ENCODE data around the gene SAMM50.

Gene SAMM50

DNA sequence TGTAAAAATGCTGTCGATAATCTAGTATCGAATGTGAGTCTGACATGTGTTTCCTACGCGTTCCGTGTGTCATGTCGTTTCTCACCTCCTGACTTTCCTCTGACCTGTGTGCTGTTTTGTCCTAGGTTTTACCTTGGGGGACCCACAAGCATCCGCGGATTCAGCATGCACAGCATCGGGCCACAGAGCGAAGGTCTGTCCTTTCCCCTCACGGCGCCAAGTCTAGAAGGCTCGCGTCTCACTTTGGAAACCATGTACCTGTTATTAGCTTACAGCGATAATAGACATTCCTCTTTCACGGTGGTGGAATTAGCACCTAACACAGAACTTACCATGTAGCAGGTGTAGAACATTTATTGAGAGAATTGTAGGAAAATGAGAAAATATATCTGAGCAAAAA lies 28.6 kb downstream of the SAMM50 start:
- no peak for DNase-seq

DNA sequence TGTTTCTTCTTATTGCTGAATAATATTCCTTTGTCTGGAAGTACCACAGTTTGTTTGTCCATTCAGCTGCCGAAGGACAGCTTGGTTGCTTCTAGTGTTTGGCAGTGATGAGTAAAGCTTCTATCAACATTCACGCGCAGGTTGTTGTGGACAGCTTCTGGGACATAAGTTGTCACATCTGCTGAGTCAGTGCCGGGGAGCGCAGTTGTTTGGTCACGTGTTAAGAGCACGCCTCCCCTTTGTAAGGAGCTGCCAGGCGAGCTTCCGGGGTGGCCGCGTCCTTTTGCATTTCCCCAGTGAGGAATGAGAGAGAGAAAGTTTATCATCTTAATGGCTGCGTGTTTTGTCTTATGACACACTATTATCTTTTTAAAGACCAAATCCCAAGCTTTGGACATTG lies 30.3 kb downstream of the SAMM50 start:
- no peak for DNase-seq

GRCh38 chr22:43988116-43988820 lies 33.0 kb downstream of the SAMM50 start:
- no peak for DNase-seq

- DNase-seq, result no peak
These were observed 33.7 kb downstream of the SAMM50 start for GRCh38 chr22:43988960-43989359.

- DNase-seq, result no peak
These were observed 34.8 kb downstream of the SAMM50 start for GRCh38 chr22:43990044-43990443.

GRCh38 chr22:43991316-43992020 lies 36.2 kb downstream of the SAMM50 start:
- no peak for DNase-seq

GRCh38 chr22:43992331-43992821 lies 37.1 kb downstream of the SAMM50 start:
- DNase-seq, result no peak

DNA sequence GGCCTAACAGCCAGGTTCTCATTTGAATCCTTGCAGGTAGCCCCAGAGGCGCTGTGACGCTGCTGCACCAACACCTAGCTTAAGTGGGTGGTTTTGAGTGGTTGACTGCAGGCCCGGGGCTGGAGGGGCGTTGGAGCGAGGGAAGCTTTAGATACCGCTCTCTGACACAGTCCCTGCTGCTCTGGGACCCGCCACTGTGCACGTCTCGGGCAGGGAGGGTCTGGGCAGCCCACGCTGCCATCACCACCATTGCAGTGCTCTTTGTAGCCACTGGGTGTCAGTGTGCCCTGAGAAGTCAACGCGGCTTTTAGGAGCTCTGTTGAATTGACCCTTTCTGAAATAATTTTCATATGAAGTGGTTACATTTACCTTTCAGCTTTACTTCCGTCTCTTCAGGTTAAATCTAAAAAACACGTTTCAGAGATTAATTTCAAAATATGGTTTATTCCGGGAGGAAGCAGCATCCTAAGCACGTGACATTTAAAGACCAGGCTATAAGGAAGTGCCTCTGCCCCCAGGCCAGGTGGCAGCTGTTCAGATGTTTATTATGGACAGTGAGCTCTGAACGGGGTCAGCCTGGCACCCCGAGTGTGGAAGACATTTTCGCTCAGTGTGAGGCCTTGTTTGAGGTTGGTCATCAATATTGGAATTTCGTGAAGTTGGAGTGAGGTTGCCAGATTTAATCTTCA lies 38.0 kb downstream of the SAMM50 start:
- peak; percentile 18 for DNase-seq

- no peak for DNase-seq
These were observed 38.8 kb downstream of the SAMM50 start for GRCh38 chr22:43994006-43994405.

GRCh38 chr22:43994416-43994815 lies 39.2 kb downstream of the SAMM50 start:
- DNase-seq, result no peak

GRCh38 chr22:43995057-43995685 lies 39.9 kb downstream of the SAMM50 start:
- no peak for DNase-seq

DNA sequence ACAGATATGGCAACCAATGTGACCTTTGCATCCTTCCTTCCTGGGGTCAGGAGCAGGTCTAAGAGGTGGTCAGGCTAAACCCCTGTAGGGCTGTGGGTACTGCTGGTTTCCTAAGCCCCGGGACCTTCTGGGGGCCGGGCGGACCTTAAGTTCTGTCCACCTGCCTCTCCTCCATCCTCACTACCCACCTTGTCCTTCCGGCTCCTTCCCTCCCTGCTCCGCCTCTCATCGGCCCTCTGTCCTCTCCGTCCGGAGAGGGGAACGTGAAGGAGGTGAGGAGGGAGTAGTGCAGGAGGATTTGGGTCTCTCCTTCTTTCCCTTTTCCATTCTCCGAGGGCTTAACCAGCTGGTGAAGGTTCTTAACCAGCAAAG lies 40.5 kb downstream of the SAMM50 start:
- no peak for DNase-seq

GRCh38 chr22:43996170-43996980 lies 41.1 kb downstream of the SAMM50 start:
- no peak for DNase-seq

GRCh38 chr22:43996981-43997265 lies 41.7 kb downstream of the SAMM50 start:
- no peak for DNase-seq

DNA sequence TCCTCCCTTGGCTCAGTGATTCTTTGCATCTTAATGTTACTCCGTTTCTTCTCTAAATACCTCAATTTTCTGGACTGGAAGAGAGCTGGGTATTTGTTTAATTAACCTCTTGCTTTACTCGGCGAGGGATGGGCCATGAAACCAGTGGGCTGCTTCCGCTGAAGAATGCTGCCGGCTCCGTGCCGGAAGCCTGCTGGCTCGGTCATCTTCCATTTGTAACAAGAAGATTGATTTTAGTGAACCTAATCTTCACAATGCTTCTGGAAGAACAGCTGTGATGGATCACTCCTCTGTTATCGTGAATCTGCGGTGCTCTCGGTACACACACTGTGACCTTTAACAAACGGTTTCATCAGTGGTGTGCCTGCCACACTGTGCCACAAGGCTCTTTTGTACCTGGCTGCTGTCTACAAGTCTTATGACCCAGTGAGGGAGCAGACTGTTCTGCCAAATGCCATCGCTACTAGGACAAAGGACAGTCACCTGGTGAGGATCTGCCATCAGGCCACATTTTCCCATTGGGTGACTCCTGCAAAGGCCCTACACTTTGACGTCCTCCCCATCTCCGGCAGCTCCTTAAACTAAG lies 43.5 kb downstream of the SAMM50 start:
- no peak for DNase-seq

GRCh38 chr22:43999378-43999777 lies 44.1 kb downstream of the SAMM50 start:
- DNase-seq, result no peak

GRCh38 chr22:44000123-44000522 lies 44.9 kb downstream of the SAMM50 start:
- DNase-seq, result no peak

DNA sequence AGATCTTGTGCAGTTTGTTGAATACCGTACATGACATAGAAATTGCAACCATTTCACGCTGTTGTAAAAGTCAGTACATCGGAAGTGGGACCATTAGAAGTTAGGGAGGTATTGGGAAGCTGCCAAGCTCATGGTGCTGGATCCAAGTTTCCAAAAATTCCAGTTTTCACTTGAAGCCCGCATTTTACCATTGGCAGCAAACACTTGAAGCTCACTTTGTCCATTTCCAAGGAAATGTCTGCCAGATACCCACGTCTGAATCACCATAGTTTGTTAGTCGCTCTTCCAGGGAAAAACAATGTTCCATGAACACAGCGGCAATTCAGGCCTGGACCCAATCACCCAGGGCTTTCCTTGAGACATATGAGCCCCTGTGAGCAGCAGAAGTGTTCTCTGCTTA lies 46.3 kb downstream of the SAMM50 start:
- DNase-seq, result no peak

DNA sequence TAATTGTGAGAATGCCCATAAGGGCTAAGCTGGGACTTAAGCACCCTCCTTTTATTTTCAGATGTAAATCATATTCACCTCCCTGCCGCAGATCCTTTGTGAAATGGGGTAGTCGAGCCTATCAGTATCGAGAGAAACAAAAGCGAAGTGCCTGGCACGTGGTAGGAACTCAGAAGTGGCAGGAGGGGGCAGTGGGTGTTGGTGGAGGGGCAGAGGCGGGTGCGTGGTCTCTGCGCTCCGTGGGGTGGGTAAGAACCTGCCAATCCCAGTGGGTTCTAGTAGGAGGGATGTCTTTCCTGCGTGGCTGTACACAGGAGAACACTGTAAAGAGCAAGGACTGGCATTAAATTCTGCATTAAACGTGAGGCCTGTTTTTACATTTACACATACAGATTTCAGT lies 47.1 kb downstream of the SAMM50 start:
- no peak for DNase-seq

DNA sequence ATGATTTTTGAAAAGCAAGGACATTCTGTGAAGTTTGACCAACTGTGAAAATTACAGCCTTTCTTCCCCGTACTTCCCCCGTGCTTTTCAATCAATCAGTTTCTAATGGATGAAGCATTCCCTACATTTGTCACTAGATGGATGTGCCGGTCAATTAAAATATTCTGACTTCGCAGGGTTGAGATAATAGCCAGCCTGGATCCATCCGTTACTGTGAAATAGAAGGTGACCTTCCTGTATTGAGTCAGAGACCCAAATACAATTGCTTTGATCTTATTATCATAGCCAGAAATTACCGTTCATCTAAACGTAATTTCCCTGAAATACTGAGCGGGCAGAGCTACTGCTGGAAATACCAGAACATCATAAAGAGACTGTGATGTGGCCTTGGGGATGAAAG lies 47.8 kb downstream of the SAMM50 start:
- DNase-seq, result no peak

- DNase-seq, result no peak
These were observed 48.3 kb downstream of the SAMM50 start for GRCh38 chr22:44003405-44004103.

DNA sequence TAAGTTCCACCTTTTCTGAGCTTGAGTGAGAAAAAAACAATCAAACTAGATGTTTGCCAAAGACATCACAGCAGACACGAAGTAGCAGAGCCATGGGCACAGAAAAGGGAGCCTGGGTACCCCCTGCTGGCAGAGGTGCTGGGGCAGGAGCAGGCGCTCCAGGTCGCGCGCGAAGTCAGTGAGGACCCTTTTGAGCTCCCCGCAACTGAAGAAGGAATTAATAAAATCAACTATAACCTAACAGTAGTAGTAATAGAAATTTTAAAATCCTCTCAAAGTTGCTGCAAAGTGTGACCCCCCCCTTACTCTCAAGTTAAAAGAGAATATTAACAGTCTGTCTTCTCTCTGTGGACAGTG lies 48.8 kb downstream of the SAMM50 start:
- no peak for DNase-seq

All from NCI-H1048 (cell line).